OCI-LY7 (cell line): Measurements from ENCODE around the gene MED27. TPM values are rescaled to one million over a fixed set of nuclear protein-coding genes. Genes with fewer than 3 reads are reported as not detected.

Source experiments
- BruUV-seq: library from RNA; stranded (reverse); fragments of 400-500 nt; replicated peaks from 2 replicates; lab custom pipeline; 2021; lab: Mats Ljungman, UMichigan
- CTCF ChIA-PET: fragments of 300-600 bp; sonication (Branson Sonifier 250); formaldehyde crosslinking; loops from one replicate; lab custom pipeline; 2022; ENCODE audit warnings: antibody characterized with exemption; ENCODE audit not compliant: unreplicated experiment; lab: Charles Lee
- POLR2A ChIA-PET: fragments of 300-600 bp; sonication (Branson Sonifier 250); formaldehyde crosslinking; loops from one replicate; lab custom pipeline; 2022; ENCODE audit warnings: antibody characterized with exemption; lab: Charles Lee
- DNase-seq: peaks from one replicate; pipeline ENCODE4 v3.0.0-alpha.2; 2015; ENCODE audit warnings: low spot score
- H2AFZ ChIP-seq: fragments of 200-600 bp; sonication (generic), shearing (Covaris generic); 2 replicates; pipeline ENCODE4 v1.6.1; 2014; ENCODE audit warnings: mild to moderate bottlenecking, antibody characterized with exemption, low read length, moderate library complexity
- H3K27ac ChIP-seq: fragments of 200-600 bp; sonication (generic); 2 replicates; pipeline ENCODE4 v1.5.1; 2014; ENCODE audit warnings: mixed run types, low read depth, mild to moderate bottlenecking, moderate library complexity, low read length, inconsistent platforms; ENCODE audit not compliant: poor library complexity, severe bottlenecking
- H3K36me3 ChIP-seq: fragments of 200-600 bp; sonication (generic); 2 replicates; pipeline ENCODE4 v1.6.1; 2014; ENCODE audit warnings: mild to moderate bottlenecking, antibody characterized with exemption, low read length, moderate library complexity, mixed read lengths; ENCODE audit not compliant: insufficient read depth
- H3K4me1 ChIP-seq: fragments of 200-600 bp; sonication (generic); 2 replicates; pipeline ENCODE4 v1.5.1; 2014; ENCODE audit warnings: mild to moderate bottlenecking, low read length; ENCODE audit not compliant: insufficient read depth, poor library complexity, severe bottlenecking
- H3K4me2 ChIP-seq: fragments of 200-600 bp; sonication (generic); 2 replicates; pipeline ENCODE4 v1.6.1; 2014; ENCODE audit warnings: mild to moderate bottlenecking, low read length
- H3K4me3 ChIP-seq: fragments of 200-600 bp; sonication (generic); 2 replicates; pipeline ENCODE4 v1.5.1; 2014; ENCODE audit warnings: mild to moderate bottlenecking, low read depth, low read length; ENCODE audit not compliant: poor library complexity, severe bottlenecking
- H3K79me2 ChIP-seq: fragments of 200-600 bp; sonication (generic); 2 replicates; pipeline ENCODE4 v1.6.1; 2016; ENCODE audit warnings: low read depth, mild to moderate bottlenecking, low read length, moderate library complexity, mixed read lengths; ENCODE audit not compliant: insufficient read depth
- H3K9me2 ChIP-seq: fragments of 200-600 bp; sonication (generic); 2 replicates; pipeline ENCODE4 v1.6.1; 2016; ENCODE audit warnings: mild to moderate bottlenecking, low read length, mixed read lengths; ENCODE audit not compliant: insufficient read depth
- H3K9me3 ChIP-seq: fragments of 200-600 bp; sonication (generic); 2 replicates; pipeline ENCODE4 v1.6.1; 2014; ENCODE audit warnings: mild to moderate bottlenecking, mixed run types, low read length, mixed read lengths
- H4K20me1 ChIP-seq: fragments of 200-600 bp; sonication (generic); 2 replicates; pipeline ENCODE4 v1.6.1; 2014; ENCODE audit warnings: mild to moderate bottlenecking, antibody characterized with exemption, low read length, moderate library complexity, mixed read lengths; ENCODE audit not compliant: insufficient read depth
- CTCF ChIP-seq: fragments of 200-600 bp; sonication (generic); conservative IDR thresholded peaks from 2 replicates; pipeline ENCODE4 v1.5.1; 2014; ENCODE audit warnings: mild to moderate bottlenecking, antibody characterized with exemption, low read length, moderate library complexity, mixed read lengths
- EZH2phosphoT487 ChIP-seq: fragments of 200-600 bp; sonication (generic); IDR thresholded peaks from 2 replicates; pipeline ENCODE4 v1.6.1; 2018; ENCODE audit warnings: low read depth, borderline replicate concordance, mild to moderate bottlenecking, mixed run types, antibody characterized with exemption, low read length, moderate library complexity, mixed read lengths
- intact Hi-C: fragments of 100-400 bp; cut with micrococcal nuclease; formaldehyde crosslinking; loops from one replicate; pipeline ENCODE4 v1.10.0; 2022; ENCODE audit not compliant: unreplicated experiment
- total RNA-seq, 2 experiments: library from RNA; depleted of rRNA in 1 of 2; stranded (reverse); fragments of >200 nt in 1 of 2; shearing (Covaris generic) in 1 of 2; gene quantifications; 2 replicates each; pipeline ENCODE4 v1.2.3, GENCODE V29; 2014 to 2022

The MED27 gene
- total RNA-seq, 2 experiments from 2014 or later, result 23.1 to 32.6 TPM

- no peaks in the 10 kb centered on the region for H4K20me1 ChIP-seq
- BruUV-seq, result no TSS peak
- intact Hi-C loops, result no loop called here
Observed at GRCh38 chr9:132124800-132125199, 45.1 kb upstream of the MED27 start.

GRCh38 chr9:132121021-132121420, 41.4 kb upstream of the MED27 start:
- TF ChIP-seq EZH2phosphoT487, result no peak
- TF ChIP-seq CTCF, result no peak
- Histone ChIP-seq H3K79me2 (no peaks in the 10 kb centered on the region), H3K9me2 (no peaks in the 10 kb centered on the region), H3K9me3 (no peaks in the 10 kb centered on the region), H3K4me2 (no peak overlapping the region), H2AFZ (no peak overlapping the region), H3K27ac (no peak overlapping the region), H3K4me3 (no peak overlapping the region), H4K20me1 (no peaks in the 10 kb centered on the region), H3K4me1 (no peaks in the 10 kb centered on the region), H3K36me3 (no peaks in the 10 kb centered on the region)
- no TSS peak for BruUV-seq
- no peak for DNase-seq
- POLR2A ChIA-PET, result no interaction called here
- CTCF ChIA-PET, result no interaction called here
- intact Hi-C loops, result no loop called here

More at GRCh38 chr9:132124800-132125199, 45.1 kb upstream of the MED27 start:
- TF ChIP-seq EZH2phosphoT487 (no peak), CTCF (no peak)
- Histone ChIP-seq H3K4me3 (no peak overlapping the region), H3K36me3 (no peaks in the 10 kb centered on the region), H3K79me2 (no peaks in the 10 kb centered on the region), H2AFZ (no peak overlapping the region), H3K4me1 (no peaks in the 10 kb centered on the region), H3K9me3 (no peaks in the 10 kb centered on the region), H3K9me2 (no peaks in the 10 kb centered on the region), H3K27ac (no peak overlapping the region), H3K4me2 (no peak overlapping the region)
- CTCF ChIA-PET, result no interaction called here
- DNase-seq, result no peak
- POLR2A ChIA-PET, result interaction anchor here (0.7 kb wide), 1 partner anchor 1163 kb away, joined by 3 read pairs; no protein-coding TSS in a partner anchor

- Histone ChIP-seq H4K20me1 (no peaks in the 10 kb centered on the region), H3K4me3 (no peak overlapping the region), H3K27ac (no peak overlapping the region), H2AFZ (no peak overlapping the region), H3K79me2 (no peaks in the 10 kb centered on the region), H3K4me1 (no peaks in the 10 kb centered on the region), H3K9me3 (no peaks in the 10 kb centered on the region), H3K9me2 (no peaks in the 10 kb centered on the region), H3K4me2 (no peak overlapping the region), H3K36me3 (no peaks in the 10 kb centered on the region)
- DNase-seq, result no peak
- ChIA-PET CTCF (no interaction called here), POLR2A (no interaction called here)
- TF ChIP-seq EZH2phosphoT487, result no peak
- TF ChIP-seq CTCF, result no peak
- intact Hi-C loops, result no loop called here
- no TSS peak for BruUV-seq
Observed at GRCh38 chr9:132117694-132118093, 38.0 kb upstream of the MED27 start.
